GM18498 (cell line): ENCODE data around the gene TMEM59.
"Not testable (repeated sequence)": the region's sequence is repeated elsewhere in the genome, so short reads cannot be mapped to it uniquely, and the experiment has no call there.

Experiments
- ATAC-seq: cut with Tn5 transposase; IDR thresholded peaks from one replicate; pipeline ENCODE4 v1.9.1; 2021; ENCODE audit warnings: mild to moderate bottlenecking, moderate library complexity; ENCODE audit not compliant: unreplicated experiment

Gene TMEM59

GRCh38 chr1:54013393-54014008 lies 39.5 kb downstream of the TMEM59 start:
- ATAC-seq = no peak

GRCh38 chr1:54012863-54013262 lies 40.1 kb downstream of the TMEM59 start:
- no peak for ATAC-seq

GRCh38 chr1:54012008-54012325 lies 41.0 kb downstream of the TMEM59 start:
- ATAC-seq = no peak

- ATAC-seq = no peak
Observed at GRCh38 chr1:54011316-54012007, 41.5 kb downstream of the TMEM59 start.

GRCh38 chr1:54010415-54011117 lies 42.4 kb downstream of the TMEM59 start:
- ATAC-seq = no peak

- ATAC-seq = no peak
Observed at GRCh38 chr1:54009406-54009805, 43.6 kb downstream of the TMEM59 start.

GRCh38 chr1:54008876-54009275 lies 44.1 kb downstream of the TMEM59 start:
- no peak for ATAC-seq

GRCh38 chr1:54007613-54008012 lies 45.4 kb downstream of the TMEM59 start:
- no peak for ATAC-seq

- ATAC-seq = no peak
Observed at GRCh38 chr1:54006508-54006907, 46.5 kb downstream of the TMEM59 start.

GRCh38 chr1:54004481-54005049 lies 48.4 kb downstream of the TMEM59 start:
- no peak for ATAC-seq

GRCh38 chr1:54003750-54004480 lies 49.1 kb downstream of the TMEM59 start:
- ATAC-seq = not testable (repeated sequence)

GRCh38 chr1:54003249-54003646 lies 49.8 kb downstream of the TMEM59 start:
- no peak for ATAC-seq

- ATAC-seq = no peak
Observed at GRCh38 chr1:54002544-54003248, 50.3 kb downstream of the TMEM59 start.

GRCh38 chr1:54001591-54001990 lies 51.4 kb downstream of the TMEM59 start:
- no peak for ATAC-seq

GRCh38 chr1:53999920-54000319 lies 53.1 kb downstream of the TMEM59 start:
- ATAC-seq = no peak

- no peak for ATAC-seq
Observed at GRCh38 chr1:53998223-53998622, 54.8 kb downstream of the TMEM59 start.

- ATAC-seq = no peak
Observed at GRCh38 chr1:53995683-53996082, 57.3 kb downstream of the TMEM59 start.

- ATAC-seq = not testable (repeated sequence)
Observed at GRCh38 chr1:53994516-53994915, 58.5 kb downstream of the TMEM59 start.

- no peak for ATAC-seq
Observed at GRCh38 chr1:53992085-53992874, 60.7 kb downstream of the TMEM59 start.

- no peak for ATAC-seq
Observed at GRCh38 chr1:53987880-53988279, 65.1 kb downstream of the TMEM59 start.
